ENCODE data around the gene ALPG. TPM values are rescaled to one million over a fixed set of nuclear protein-coding genes. Genes with fewer than 3 reads are reported as not detected.
A peak's percentile ranks its signal among the peaks of the same experiment; 100 is the strongest.
"Not testable (repeated sequence)": the region's sequence is repeated elsewhere in the genome, so short reads cannot be mapped to it uniquely, and the experiment has no call there.

Gene ALPG
- not detected for total RNA-seq
- polyA plus RNA-seq = not detected
- total RNA-seq = 0 reads per million in 6 experiments

GRCh38 chr2:232406556-232407310 lies at the start of gene ALPG:
ALPG (plus strand) TSS chr2:232406844; CDS start chr2:232406895, 51 bp downstream.
- no peak for ATAC-seq
- Mint-ChIP-seq H3K4me3 (no peak within 1 kb of the TSS), H3K27me3 (peaks cover 0 to 17% (median 6%) of the 10 kb centered on the region in 5 donors), H3K4me1 (peaks cover 0 to 2% (median 0%) of the 10 kb centered on the region in 4 donors), H3K9me3 (no peaks in the 10 kb centered on the region), H3K27ac (no peak within 1 kb of the TSS), H3K36me3 (no peaks in the 10 kb centered on the region)
- POLR2A ChIA-PET = no interaction called here
- no peak for DNase-seq

GRCh38 chr2:232361646-232362045 lies 45.0 kb upstream of the ALPG start:
- Mint-ChIP-seq H3K36me3 (no peaks in the 10 kb centered on the region), H3K4me1 (peaks cover 13 to 38% (median 33%) of the 10 kb centered on the region in 4 donors), H3K27ac (no peak overlapping the region), H3K4me3 (peak overlapping the region in 1 of 10 donors; percentile 18), H3K27me3 (peaks cover 0 to 2% (median 0%) of the 10 kb centered on the region in 5 donors), H3K9me3 (peaks cover 0 to 3% (median 0%) of the 10 kb centered on the region in 9 donors)
- POLR2A ChIA-PET = no interaction called here
- ATAC-seq (no peak), DNase-seq (no peak)

GRCh38 chr2:232362174-232362900 lies 44.3 kb upstream of the ALPG start:
- peaks cover 13 to 42% (median 33%) of the 10 kb centered on the region in 4 donors for H3K4me1 Mint-ChIP-seq
- POLR2A ChIA-PET = no interaction called here
- peak in 1 of 10 donors; percentile 30 for DNase-seq
- no peaks in the 10 kb centered on the region for H3K36me3 Mint-ChIP-seq
- H3K27me3 Mint-ChIP-seq = peaks cover 0 to 2% (median 0%) of the 10 kb centered on the region in 5 donors
- peak overlapping the region in 5 of 10 donors; percentile 43 to 65 (median 53) for H3K27ac Mint-ChIP-seq
- peak overlapping the region in 9 of 10 donors; percentile 38 to 91 (median 56) for H3K4me3 Mint-ChIP-seq
- no peak for ATAC-seq
- peaks cover 0 to 3% (median 0%) of the 10 kb centered on the region in 9 donors for H3K9me3 Mint-ChIP-seq

- POLR2A ChIA-PET = interaction anchor here (0.5 kb wide), 1 partner anchor 1025 kb away, joined by 4 read pairs; no protein-coding TSS in a partner anchor
These were observed 43.4 kb upstream of the ALPG start for GRCh38 chr2:232363064-232363783.

GRCh38 chr2:232363784-232364615 lies 42.6 kb upstream of the ALPG start:
- peaks cover 13 to 42% (median 33%) of the 10 kb centered on the region in 4 donors for H3K4me1 Mint-ChIP-seq
- H3K9me3 Mint-ChIP-seq = peaks cover 0 to 2% (median 0%) of the 10 kb centered on the region in 9 donors
- H3K36me3 Mint-ChIP-seq = no peaks in the 10 kb centered on the region
- peak overlapping the region; percentile 83 to 96 (median 92) for H3K4me3 Mint-ChIP-seq
- DNase-seq (peak in 5 of 10 donors; percentile 27 to 63 (median 51)), ATAC-seq (peak; percentile 67 to 74)
- POLR2A ChIA-PET = interaction anchor here (0.5 to 1.2 kb wide), 2 partner anchors 9 to 1025 kb away, joined by 3 to 4 read pairs; no protein-coding TSS in a partner anchor
- no peaks in the 10 kb centered on the region for H3K27me3 Mint-ChIP-seq
- peak overlapping the region; percentile 72 to 95 (median 92) for H3K27ac Mint-ChIP-seq

More at GRCh38 chr2:232363064-232363783, 43.4 kb upstream of the ALPG start:
- H3K4me1 Mint-ChIP-seq = peaks cover 13 to 42% (median 33%) of the 10 kb centered on the region in 4 donors
- peak overlapping the region; percentile 83 to 96 (median 92) for H3K4me3 Mint-ChIP-seq
- not testable (repeated sequence) for H3K36me3 Mint-ChIP-seq, ATAC-seq, H3K9me3 Mint-ChIP-seq, H3K27me3 Mint-ChIP-seq
- peak overlapping the region; percentile 72 to 95 (median 92) for H3K27ac Mint-ChIP-seq
- peak in 1 of 10 donors; percentile 32 for DNase-seq

GRCh38 chr2:232364806-232365594 lies 41.6 kb upstream of the ALPG start:
- not testable (repeated sequence) for H3K9me3 Mint-ChIP-seq, H3K36me3 Mint-ChIP-seq, ATAC-seq, H3K27me3 Mint-ChIP-seq
- Mint-ChIP-seq H3K4me3 (peak overlapping the region in 9 of 10 donors; percentile 45 to 91 (median 63)), H3K4me1 (peaks cover 13 to 46% (median 34%) of the 10 kb centered on the region in 4 donors), H3K27ac (peak overlapping the region in 6 of 10 donors; percentile 24 to 76 (median 50))
- peak in 1 of 10 donors; percentile 34 for DNase-seq
- POLR2A ChIA-PET = interaction anchor here (1.2 kb wide), 1 partner anchor 10 kb away, joined by 3 read pairs; no protein-coding TSS in a partner anchor

- DNase-seq (peak in 1 of 10 donors; percentile 38), ATAC-seq (peak; percentile 62 to 75)
- peaks cover 0 to 2% (median 0%) of the 10 kb centered on the region in 9 donors for H3K9me3 Mint-ChIP-seq
- peak overlapping the region in 2 of 10 donors; percentile 34 to 91 for H3K4me3 Mint-ChIP-seq
- H3K27me3 Mint-ChIP-seq = no peaks in the 10 kb centered on the region
- H3K27ac Mint-ChIP-seq = peak overlapping the region in 5 of 10 donors; percentile 20 to 59 (median 53)
- POLR2A ChIA-PET = interaction anchor here (0.6 kb wide), 1 partner anchor 612 kb away, joined by 3 read pairs; no protein-coding TSS in a partner anchor
- H3K36me3 Mint-ChIP-seq = no peaks in the 10 kb centered on the region
- H3K4me1 Mint-ChIP-seq = peaks cover 14 to 46% (median 34%) of the 10 kb centered on the region in 4 donors
These were observed 40.9 kb upstream of the ALPG start for GRCh38 chr2:232365621-232366321.

GRCh38 chr2:232366461-232366860 lies 40.2 kb upstream of the ALPG start:
- DNase-seq, H3K27ac Mint-ChIP-seq, H3K4me3 Mint-ChIP-seq, H3K27me3 Mint-ChIP-seq, ATAC-seq, POLR2A ChIA-PET, H3K9me3 Mint-ChIP-seq, H3K36me3 Mint-ChIP-seq: not testable (repeated sequence)
- H3K4me1 Mint-ChIP-seq = peaks cover 14 to 46% (median 35%) of the 10 kb centered on the region in 4 donors

GRCh38 chr2:232367016-232367415 lies 39.6 kb upstream of the ALPG start:
- Mint-ChIP-seq H3K36me3 (no peaks in the 10 kb centered on the region), H3K27me3 (no peaks in the 10 kb centered on the region), H3K27ac (peak overlapping the region in 1 of 10 donors; percentile 16), H3K9me3 (peaks cover 0 to 1% (median 0%) of the 10 kb centered on the region in 9 donors), H3K4me1 (peaks cover 14 to 43% (median 35%) of the 10 kb centered on the region in 4 donors), H3K4me3 (no peak overlapping the region)
- DNase-seq = no peak
- POLR2A ChIA-PET = no interaction called here
- no peak for ATAC-seq

GRCh38 chr2:232367591-232368233 lies 38.9 kb upstream of the ALPG start:
- Mint-ChIP-seq H3K36me3 (no peaks in the 10 kb centered on the region), H3K9me3 (no peaks in the 10 kb centered on the region), H3K27ac (no peak overlapping the region), H3K27me3 (no peaks in the 10 kb centered on the region), H3K4me1 (peaks cover 10 to 36% (median 29%) of the 10 kb centered on the region in 4 donors), H3K4me3 (no peak overlapping the region)
- ATAC-seq = no peak
- POLR2A ChIA-PET = no interaction called here
- DNase-seq = peak in 1 of 10 donors; percentile 43
